A673 (cell line): Measurements from ENCODE around the gene MYOF.

Experiments used
- CTCF ChIP-seq: fragments of 300-800, 200-600 bp; sonication (generic); conservative IDR thresholded peaks from 2 replicates; pipeline ENCODE4 v1.5.1; 2017; ENCODE audit warnings: low read depth, mild to moderate bottlenecking, antibody characterized with exemption, low read length, moderate library complexity, mixed read lengths
- EZH2 ChIP-seq: fragments of 200-600 bp; sonication (generic); IDR thresholded peaks from 2 replicates; pipeline ENCODE4 v1.6.1; 2017; ENCODE audit warnings: borderline replicate concordance, low read depth, mild to moderate bottlenecking, mixed read lengths, antibody characterized with exemption, low read length; ENCODE audit not compliant: poor library complexity, severe bottlenecking

DNA sequence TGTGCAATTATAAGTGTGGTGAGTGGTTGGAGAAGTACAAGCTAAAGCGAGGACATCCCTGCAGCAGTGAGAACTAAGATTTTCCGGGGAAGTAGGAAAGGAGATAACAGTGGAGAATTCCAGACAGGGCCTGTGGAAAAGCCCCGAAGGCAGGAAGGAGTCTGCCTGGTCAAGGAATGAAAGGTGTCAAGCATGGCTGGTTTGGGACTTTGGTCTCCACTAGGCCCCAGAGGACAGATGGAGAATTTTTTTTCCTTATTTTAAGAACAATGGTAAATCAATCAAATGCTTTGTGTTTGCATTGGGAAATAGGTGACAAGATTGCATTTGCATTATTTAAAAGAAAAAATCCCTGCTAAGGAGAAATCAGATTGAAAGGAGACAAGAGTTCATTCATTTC lies 11.0 kb upstream of the MYOF start:
- TF ChIP-seq CTCF (no peak), EZH2 (no peak)
